Thoracic aorta (tissue), 2 donors: ENCODE results near the gene LEPROT. TPM values are rescaled to one million over a fixed set of nuclear protein-coding genes. Genes with fewer than 3 reads are reported as not detected.

Experiments used
- ATAC-seq: fragments of 150-250 bp; one replicate; pipeline ENCODE4 v1.8.0; 2017; ENCODE audit warnings: low read depth; ENCODE audit not compliant: insufficient number of reproducible peaks, low FRiP score
- DNase-seq: peaks from one replicate; pipeline ENCODE4 v3.0.0-alpha.2; 2020; ENCODE audit warnings: low spot score
- H3K27ac ChIP-seq, 2 donors: fragments of 200-600 bp; sonication (generic); 1 replicate in 1 of 2; 2 replicates in 1 of 2; pipeline ENCODE4 v1.5.1; 2016; ENCODE audit warnings: mild to moderate bottlenecking in 2 of 2, moderate library complexity in 2 of 2
- H3K27me3 ChIP-seq: fragments of 200-600 bp; sonication (generic); replicated peaks from 2 replicates; pipeline ENCODE4 v1.6.0; 2016; ENCODE audit warnings: mild to moderate bottlenecking; ENCODE audit not compliant: insufficient read depth
- H3K36me3 ChIP-seq: fragments of 200-600 bp; sonication (generic); one replicate; pipeline ENCODE4 v1.5.1; 2016
- H3K4me1 ChIP-seq, 2 donors: fragments of 200-600 bp; sonication (generic); 1 replicate in 1 of 2; 2 replicates in 1 of 2; pipeline versions ENCODE4 v1.5.1 to v1.6.0; 2016; ENCODE audit warnings: low read depth in 2 of 2, mild to moderate bottlenecking in 1 of 2; ENCODE audit not compliant: control insufficient read depth in 1 of 2
- H3K4me3 ChIP-seq: fragments of 200-600 bp; sonication (generic); 2 replicates; pipeline ENCODE4 v1.5.1; 2016; ENCODE audit warnings: mild to moderate bottlenecking
- H3K9me3 ChIP-seq: fragments of 200-600 bp; sonication (generic); 2 replicates; pipeline ENCODE4 v1.5.1; 2016
- CTCF ChIP-seq: fragments of 200-600 bp; sonication (generic); IDR thresholded peaks from one replicate; pipeline ENCODE4 v1.5.1; 2019; ENCODE audit warnings: antibody characterized with exemption
- total RNA-seq, 2 donors: library from RNA; depleted of rRNA; stranded (reverse); fragments of >200 nt; gene quantifications; one replicate each; pipeline versions ENCODE4 v1.1.0 to v1.2.3, GENCODE V29; 2016

Gene LEPROT
- total RNA-seq, 2 donors from 2014 or later: 79.5 to 82.9 TPM

GRCh38 chr1:65412984-65413375 is 7.5 kb upstream of the LEPROT start:
- no peak for DNase-seq
- ATAC-seq: no peak
- Histone ChIP-seq H3K36me3 (no peaks in the 10 kb centered on the region), H3K4me1 (no peaks in the 10 kb centered on the region), H3K9me3 (no peaks in the 10 kb centered on the region), H3K27ac (no peak overlapping the region), H3K27me3 (no peaks in the 10 kb centered on the region), H3K4me3 (no peak overlapping the region)
- no peak for TF ChIP-seq CTCF

DNA sequence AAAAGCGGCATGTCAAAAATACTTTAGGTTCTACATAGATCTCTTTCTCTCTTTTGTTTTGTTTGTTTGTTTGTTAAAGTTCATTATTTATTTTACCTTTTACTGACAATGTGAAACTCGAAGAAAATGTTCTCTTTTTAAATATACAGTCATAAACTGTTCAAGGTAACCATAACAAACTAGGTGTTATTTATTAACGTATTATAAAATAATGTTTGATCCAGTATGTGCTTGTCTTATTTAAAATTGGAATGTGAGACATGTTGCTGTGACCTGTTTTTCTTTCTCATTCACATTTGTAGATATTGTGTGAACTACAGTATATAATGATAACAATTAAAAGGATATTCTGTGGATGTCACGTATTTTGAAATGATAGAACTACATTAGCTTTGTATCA is 5.9 kb upstream of the LEPROT start:
- DNase-seq (no peak), ATAC-seq (no peak)
- TF ChIP-seq CTCF: no peak
- no peak overlapping the region for H3K4me3 ChIP-seq
- H3K27me3 ChIP-seq: no peaks in the 10 kb centered on the region
- no peaks in the 10 kb centered on the region for H3K36me3 ChIP-seq
- H3K9me3 ChIP-seq: no peaks in the 10 kb centered on the region
- peaks cover 0 to 4% of the 10 kb centered on the region in 2 donors for H3K4me1 ChIP-seq
- no peak overlapping the region for H3K27ac ChIP-seq

- no peak for DNase-seq
- H3K9me3 ChIP-seq: no peaks in the 10 kb centered on the region
- ATAC-seq: no peak
- peaks cover under 1 to 6% of the 10 kb centered on the region in 2 donors for H3K4me1 ChIP-seq
- no peak overlapping the region for H3K4me3 ChIP-seq
- TF ChIP-seq CTCF: no peak
- H3K27ac ChIP-seq: no peak overlapping the region
- no peaks in the 10 kb centered on the region for H3K36me3 ChIP-seq
- H3K27me3 ChIP-seq: no peaks in the 10 kb centered on the region
These were observed 3.7 kb upstream of the LEPROT start for GRCh38 chr1:65416767-65417166.

DNA sequence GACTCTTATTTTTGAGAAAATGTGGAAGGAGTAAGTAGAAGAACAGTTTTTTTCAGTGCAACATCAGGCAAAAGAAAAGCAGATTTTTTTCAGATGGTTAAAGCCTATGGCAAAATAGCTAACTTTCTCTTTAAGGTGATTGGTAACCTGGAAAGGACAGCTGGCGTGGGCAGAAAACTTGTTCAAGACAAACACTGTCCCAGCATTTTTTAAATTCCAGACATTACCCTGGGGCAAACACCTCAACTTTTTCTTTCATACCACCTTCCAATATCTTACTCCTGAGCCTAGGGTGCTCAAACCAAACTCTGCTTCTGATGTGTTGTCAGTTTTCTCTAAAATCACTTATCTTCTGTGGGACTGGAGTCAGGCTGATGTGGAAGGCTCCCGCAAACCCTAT is 2.7 kb upstream of the LEPROT start:
- no peak for TF ChIP-seq CTCF
- H3K27me3 ChIP-seq: no peaks in the 10 kb centered on the region
- no peaks in the 10 kb centered on the region for H3K36me3 ChIP-seq
- no peak overlapping the region for H3K4me3 ChIP-seq
- no peak overlapping the region for H3K27ac ChIP-seq
- ATAC-seq (no peak), DNase-seq (no peak)
- no peaks in the 10 kb centered on the region for H3K9me3 ChIP-seq
- peaks cover 8 to 16% of the 10 kb centered on the region in 2 donors for H3K4me1 ChIP-seq

DNA sequence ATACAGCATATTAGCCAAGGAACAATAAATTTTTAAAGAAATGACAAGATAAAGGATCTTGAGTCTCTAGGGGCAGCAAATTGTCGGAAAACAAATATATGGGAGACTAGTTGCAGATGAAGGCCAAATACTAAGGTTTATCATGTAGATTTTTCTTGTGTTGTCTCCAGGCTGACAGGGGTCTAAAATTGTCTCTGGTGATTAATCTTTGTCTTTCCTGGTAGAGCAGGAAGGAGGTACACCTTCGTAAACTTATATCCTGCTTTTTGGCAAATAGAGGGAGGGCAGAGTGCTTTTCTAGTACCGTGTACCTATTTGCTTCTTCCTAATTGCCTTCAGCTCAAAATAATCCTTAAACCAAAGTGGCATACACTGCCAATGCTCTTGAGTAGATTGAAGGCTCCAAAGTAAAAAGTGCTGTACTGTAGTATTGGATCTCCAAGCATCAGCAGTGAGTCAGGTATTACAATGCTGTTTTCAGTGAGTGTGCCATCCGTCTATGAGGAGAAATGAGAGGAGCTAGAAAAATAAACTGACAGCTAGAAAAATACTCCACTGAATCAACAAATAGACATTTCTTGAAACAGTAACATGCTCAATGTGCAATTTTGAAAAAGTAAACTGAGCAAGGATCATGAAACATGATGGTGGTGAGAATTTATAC is 1.8 kb upstream of the LEPROT start:
- Histone ChIP-seq H3K4me3 (no peak overlapping the region), H3K9me3 (no peaks in the 10 kb centered on the region), H3K27ac (no peak overlapping the region), H3K27me3 (no peaks in the 10 kb centered on the region), H3K4me1 (peaks cover 15 to 25% of the 10 kb centered on the region in 2 donors), H3K36me3 (no peaks in the 10 kb centered on the region)
- DNase-seq (no peak), ATAC-seq (no peak)
- no peak for TF ChIP-seq CTCF
